K562 (cell line): ENCODE results near the gene UHRF1. TPM values are rescaled to one million over a fixed set of nuclear protein-coding genes. Genes with fewer than 3 reads are reported as not detected.

Experiments used
- ATAC-seq: fragments of 200-7000 bp; cut with Tn5 transposase; 3 replicates; pipeline ENCODE4 v1.9.1; 2020; ENCODE audit warnings: moderate library complexity
- BruUV-seq: library from RNA; stranded (reverse); fragments of 400-500 nt; replicated peaks from 2 replicates; lab custom pipeline; 2021; lab: Mats Ljungman, UMichigan
- CTCF ChIA-PET: fragments of 300-600 bp; formaldehyde crosslinking; extraction: SDS; loops from one replicate; lab custom pipeline; 2021; ENCODE audit warnings: low intra/inter-chr PET ratio; lab: Yijun Ruan, JAX
- POLR2A ChIA-PET: fragments of 300-600, 350-650 bp; sonication (Branson Sonifier 250); formaldehyde crosslinking; extraction: SDS; loops from one replicate; lab custom pipeline; 2021; ENCODE audit warnings: antibody characterized with exemption, inconsistent platforms; lab: Yijun Ruan, JAX
- DNase-seq, 4 experiments: peaks; one replicate each; pipeline versions ENCODE4 v3.0.0 to v3.0.0-alpha.2; 2011 to 2018; ENCODE audit warnings: low spot score in 3 of 4, mixed read lengths in 3 of 4; ENCODE audit errors: extremely low read depth in 1 of 4
- FAIRE-seq: peaks from 2 replicates; lab custom pipeline; 2011; peaks lifted over from hg19 to GRCh38; lab: Jason Lieb, UNC
- H2AFZ ChIP-seq: 2 replicates; pipeline ENCODE4 v1.6.0; 2011; ENCODE audit warnings: low read depth, low read length, control low read depth, inconsistent platforms
- H3K27ac ChIP-seq: fragments of 200-600 bp; 3 replicates; pipeline ENCODE4 v1.8.0; 2011; ENCODE audit warnings: low read depth, mild to moderate bottlenecking, control low read depth, inconsistent platforms, low read length, moderate library complexity, mixed read lengths; ENCODE audit errors: extremely low read depth
- H3K27me3 ChIP-seq, 2 experiments: fragments of 300-600 bp in 1 of 2; 2 replicates in 1 of 2; 3 replicates in 1 of 2; pipeline versions ENCODE4 v1.6.0 to v1.8.0; 2011; ENCODE audit warnings: inconsistent platforms in 2 of 2, low read length in 2 of 2, mild to moderate bottlenecking in 1 of 2, mixed read lengths in 1 of 2, moderate library complexity in 1 of 2; ENCODE audit not compliant: control insufficient read depth in 2 of 2, insufficient read depth in 2 of 2
- H3K36me3 ChIP-seq: fragments of 300-600 bp; 3 replicates; pipeline ENCODE4 v1.8.0; 2011; ENCODE audit warnings: mild to moderate bottlenecking, low read length, inconsistent platforms; ENCODE audit not compliant: control insufficient read depth, insufficient read depth
- H3K4me1 ChIP-seq, 2 experiments: fragments of 200-600 bp in 1 of 2; replicated peaks in 1 of 2; 2 replicates in 1 of 2; 3 replicates in 1 of 2; pipeline versions ENCODE4 v1.5.1 to v1.8.0; 2011; ENCODE audit warnings: inconsistent platforms in 2 of 2, low read length in 2 of 2, mild to moderate bottlenecking in 1 of 2, mixed read lengths in 1 of 2, moderate library complexity in 1 of 2; ENCODE audit not compliant: control insufficient read depth in 2 of 2, insufficient read depth in 2 of 2
- H3K4me2 ChIP-seq: 2 replicates; pipeline ENCODE4 v1.6.1; 2011; ENCODE audit warnings: low read length, control low read depth, inconsistent platforms, mixed read lengths; ENCODE audit not compliant: insufficient read depth
- H3K4me3 ChIP-seq: fragments of 200-600 bp; sonication (generic), shearing (Covaris generic); 2 replicates; pipeline ENCODE4 v1.5.1; 2016; ENCODE audit warnings: control low read depth, inconsistent platforms
- H3K79me2 ChIP-seq: fragments of 200-600 bp; 3 replicates; pipeline ENCODE4 v1.8.0; 2011; ENCODE audit warnings: low read length, inconsistent platforms; ENCODE audit not compliant: control insufficient read depth, insufficient read depth
- H3K9ac ChIP-seq, 2 experiments: 2 replicates each; pipeline versions ENCODE4 v1.6.0 to v1.6.1; 2011; ENCODE audit warnings: low read depth in 2 of 2, low read length in 2 of 2, control low read depth in 1 of 2, inconsistent platforms in 1 of 2, mild to moderate bottlenecking in 1 of 2, mixed read lengths in 1 of 2; ENCODE audit not compliant: insufficient read depth in 1 of 2
- H3K9me1 ChIP-seq: one replicate; pipeline ENCODE4 v1.6.0; 2011; ENCODE audit warnings: inconsistent platforms, mild to moderate bottlenecking, low read length, moderate library complexity; ENCODE audit not compliant: control insufficient read depth, insufficient read depth
- H3K9me3 ChIP-seq: replicated peaks from 2 replicates; pipeline ENCODE4 v1.5.1; 2011; ENCODE audit warnings: low read depth, low read length, inconsistent platforms; ENCODE audit not compliant: control insufficient read depth, insufficient read depth
- H4K20me1 ChIP-seq: replicated peaks from 2 replicates; pipeline ENCODE4 v1.6.1; 2011; ENCODE audit warnings: low read length, inconsistent platforms, mixed read lengths; ENCODE audit not compliant: control insufficient read depth, insufficient read depth
- ARNT ChIP-seq, 2 experiments: fragments of 450-650 bp; IDR thresholded peaks; 2 replicates each; pipeline ENCODE4 v1.6.1; 2016; ENCODE audit warnings: mild to moderate bottlenecking in 1 of 2
- CBX3 ChIP-seq, 2 experiments: IDR thresholded peaks; 1 replicate in 1 of 2; 2 replicates in 1 of 2; pipeline ENCODE4 v1.6.1; 2012; ENCODE audit warnings: inconsistent platforms in 2 of 2, low read length in 2 of 2, borderline replicate concordance in 1 of 2, control low read depth in 1 of 2
- HDGF ChIP-seq: fragments of 450-650 bp; IDR thresholded peaks from 2 replicates; pipeline ENCODE4 v1.6.1; 2016
- NFRKB ChIP-seq: fragments of 450-650 bp; IDR thresholded peaks from 2 replicates; pipeline ENCODE4 v1.6.1; 2016; ENCODE audit warnings: low read depth
- RAD21 ChIP-seq, 2 experiments: fragments of 250-450 bp in 1 of 2; fragments of 450-650 bp in 1 of 2; sonication (Bioruptor Pico) in 1 of 2; formaldehyde crosslinking in 1 of 2; IDR thresholded peaks in 1 of 2; conservative IDR thresholded peaks in 1 of 2; 2 replicates each; pipeline versions ENCODE4 v1.4.0 to v1.8.0; 2020 to 2022; ENCODE audit warnings: mild to moderate bottlenecking in 2 of 2, moderate library complexity in 1 of 2
- SAFB2 ChIP-seq: fragments of 200-400 bp; formaldehyde crosslinking; IDR thresholded peaks from 2 replicates; pipeline ENCODE4 v1.6.1; 2018; ENCODE audit warnings: borderline replicate concordance, low read length, low read depth, moderate library complexity; ENCODE audit not compliant: severe bottlenecking
- SMARCE1 ChIP-seq: fragments of 450-650 bp; IDR thresholded peaks from 2 replicates; pipeline ENCODE4 v1.7.1; 2016; ENCODE audit warnings: mild to moderate bottlenecking
- SMC3 ChIP-seq: conservative IDR thresholded peaks from 2 replicates; pipeline ENCODE4 v1.6.1; 2011; ENCODE audit warnings: low read depth, low read length, improper control_type of control experiment; ENCODE audit not compliant: insufficient read depth
- TEAD4 ChIP-seq, 2 experiments: sonication (generic) in 1 of 2; formaldehyde crosslinking in 1 of 2; IDR thresholded peaks; 2 replicates each; pipeline versions ENCODE4 v1.6.1 to v1.8.0; 2012 to 2022; ENCODE audit warnings: borderline replicate concordance in 1 of 2, inconsistent platforms in 1 of 2, low read length in 1 of 2, mild to moderate bottlenecking in 1 of 2, missing genetic modification reagents in 1 of 2
- WGBS: fragments of 100-300 bp; shearing (Covaris generic); methylation state at CpG from one replicate; pipeline ENCODE4 v1.1.6; 2016; ENCODE audit warnings: low coverage, mixed read lengths; ENCODE audit not compliant: insufficient coverage; ENCODE audit errors: missing lambda C conversion rate; 5-methylcytosine and 5-hydroxymethylcytosine counted together
- in situ Hi-C: fragments of 300-500 bp; cut with MboI; formaldehyde crosslinking; loops from 4 replicates; pipeline ENCODE4 v1.15.0; 2018; ENCODE audit warnings: inconsistent platforms, mixed read lengths
- intact Hi-C: fragments of 100-400 bp; cut with micrococcal nuclease; formaldehyde crosslinking; loops from 2 replicates; pipeline ENCODE4 v1.14.2; 2022
- polyA plus RNA-seq, 8 experiments: library from polyadenylated mRNA; depleted of rRNA in 4 of 8; stranded (reverse) in 5 of 8; unstranded in 3 of 8; fragments of >200 nt; fragmentation: Nextera tagmentation in 2 of 8; fragmentation: Illumina TruSeq in 1 of 8; extraction: Ambion mirVana in 2 of 8; extraction: Trizol in 1 of 8; gene quantifications; 2 replicates each; pipeline versions ENCODE4 v1.2.1 to v1.2.3, GENCODE V29; 2011 to 2014; ENCODE audit warnings: inconsistent platforms in 1 of 8, missing spikeins in 1 of 8
- total RNA-seq, 7 experiments: library from RNA; depleted of rRNA in 6 of 7; stranded (reverse); fragments of >200 nt in 6 of 7; fragmentation: Illumina TruSeq in 2 of 7; extraction: Trizol in 2 of 7; gene quantifications; 2 replicates each; pipeline versions ENCODE4 v1.2.1 to v1.2.3, GENCODE V29; 2011 to 2021; ENCODE audit warnings: low replicate concordance in 1 of 7
- TF ChIP-seq, protein P1 (sequence below): fragments of 250-450 bp; sonication (Bioruptor Pico); IDR thresholded peaks from 2 replicates; pipeline ENCODE4 v1.8.0; 2021; ENCODE audit warnings: mild to moderate bottlenecking, moderate library complexity
- TF ChIP-seq, protein P2 (sequence below): sonication (generic); formaldehyde crosslinking; IDR thresholded peaks from 2 replicates; pipeline ENCODE4 v1.8.1; 2023; ENCODE audit warnings: mild to moderate bottlenecking, missing genetic modification reagents
- TF ChIP-seq, protein P3 (sequence below): fragments of 450-650 bp; conservative IDR thresholded peaks from 2 replicates; pipeline ENCODE4 v1.6.1; 2016; ENCODE audit warnings: missing genetic modification characterization, low read depth, mild to moderate bottlenecking, control low read depth, missing compliant biosample characterization
- TF ChIP-seq, protein P4 (sequence below): IDR thresholded peaks from 2 replicates; pipeline ENCODE4 v1.6.1; 2011; ENCODE audit warnings: borderline replicate concordance, low read depth, mild to moderate bottlenecking, moderate library complexity, low read length; ENCODE audit not compliant: insufficient read depth, poor library complexity, severe bottlenecking

Gene UHRF1
- total and polyA plus RNA-seq, 9 of the 15 experiments (the other 6 are each of a cell fraction or from before 2014, with no cell fraction given) = 6.0 to 101 (median 30.9) TPM

DNA sequence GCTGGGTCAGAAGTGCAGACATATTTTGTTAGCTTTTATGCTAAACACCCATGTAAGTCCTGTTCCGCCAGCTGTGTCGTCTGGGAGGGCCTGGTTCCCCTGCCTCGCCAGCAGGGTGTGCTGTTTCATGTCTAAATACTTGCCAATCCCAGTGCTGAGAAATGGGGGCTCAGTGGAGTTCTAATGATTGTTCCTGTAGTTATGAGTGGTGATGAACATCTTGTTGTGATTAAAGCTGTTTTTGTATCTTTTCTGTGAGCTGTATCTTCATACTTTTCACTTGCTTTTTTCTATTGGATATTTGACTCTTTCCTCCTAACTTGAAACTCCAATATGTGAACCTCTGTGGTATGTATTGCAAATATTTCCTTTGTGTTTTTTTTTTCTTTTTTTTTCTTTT, 92.3 kb downstream of the UHRF1 start:
- Histone ChIP-seq H4K20me1 (peaks cover 17% of the 10 kb centered on the region), H3K79me2 (peaks cover 65% of the 10 kb centered on the region), H3K9me3 (no peaks in the 10 kb centered on the region), H3K9ac (no peak overlapping the region), H3K36me3 (peaks cover 8% of the 10 kb centered on the region; the same call in 2 of the 3 replicates), H3K27me3 (no peaks in the 10 kb centered on the region), H2AFZ (no peak overlapping the region), H3K4me1 (peaks cover 0 to 18% of the 10 kb centered on the region in 2 experiments; a peak in 2 of 5 replicates), H3K4me2 (no peak overlapping the region), H3K27ac (no peak overlapping the region), H3K9me1 (no peaks in the 10 kb centered on the region), H3K4me3 (no peak overlapping the region)
- POLR2A ChIA-PET = interaction anchor here (0.6 to 0.9 kb wide), 2 partner anchors 14 to 137 kb away, joined by 3 to 5 read pairs; no protein-coding TSS in a partner anchor
- CTCF ChIA-PET = no interaction called here
- 37% methylated on average over 3 of the region's 3 CpGs for WGBS
- ATAC-seq (peak; percentile 92), FAIRE-seq (peak; percentile 90), DNase-seq (peak; percentile 66 to 76 (median 70))
- in situ Hi-C loops = no loop called here
- BruUV-seq = no TSS peak
- intact Hi-C loops = loop anchor here (1.0 kb wide), 1 partner anchor 28 kb away; no protein-coding TSS in a partner anchor
- TF ChIP-seq, protein P1, sequence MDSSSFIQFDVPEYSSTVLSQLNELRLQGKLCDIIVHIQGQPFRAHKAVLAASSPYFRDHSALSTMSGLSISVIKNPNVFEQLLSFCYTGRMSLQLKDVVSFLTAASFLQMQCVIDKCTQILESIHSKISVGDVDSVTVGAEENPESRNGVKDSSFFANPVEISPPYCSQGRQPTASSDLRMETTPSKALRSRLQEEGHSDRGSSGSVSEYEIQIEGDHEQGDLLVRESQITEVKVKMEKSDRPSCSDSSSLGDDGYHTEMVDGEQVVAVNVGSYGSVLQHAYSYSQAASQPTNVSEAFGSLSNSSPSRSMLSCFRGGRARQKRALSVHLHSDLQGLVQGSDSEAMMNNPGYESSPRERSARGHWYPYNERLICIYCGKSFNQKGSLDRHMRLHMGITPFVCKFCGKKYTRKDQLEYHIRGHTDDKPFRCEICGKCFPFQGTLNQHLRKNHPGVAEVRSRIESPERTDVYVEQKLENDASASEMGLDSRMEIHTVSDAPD (CRISPR knock-in tag) = no peak
- TF ChIP-seq SMARCE1 (0 out of 2 replicates have a peak, but pooled peaks have one; percentile 9), NFRKB (no peak), TEAD4 (IDR thresholded peaks at IDR 0.05; ENCODE audit: low read length) (0 out of 2 replicates have a peak, but pooled peaks have one; percentile 15), TEAD4 (CRISPR knock-in tag; IDR thresholded peaks at IDR 0.05; ENCODE audit: borderline replicate concordance) (no peak), HDGF (no peak), ARNT (IDR thresholded peaks at IDR 0.05) (0 out of 4 replicates have a peak, but pooled peaks of 1 of the 2 experiments have one; percentile 34), RAD21 (CRISPR knock-in tag; conservative IDR thresholded peaks at IDR 0.05 in 1 of 2, IDR thresholded peaks at IDR 0.05 in 1 of 2) (peak in 1 of 2 experiments; percentile 56; a peak in 2 of 4 replicates), SMC3 (0 out of 2 replicates have a peak, but pooled peaks have one; percentile 37), SAFB2 (no peak), CBX3 (IDR thresholded peaks at IDR 0.05; ENCODE audit: borderline replicate concordance in 1 of 2, low read length in 2 of 2) (peak in 1 of 2 experiments; percentile 22; a peak in 1 of 3 replicates)
- TF ChIP-seq, protein P2, sequence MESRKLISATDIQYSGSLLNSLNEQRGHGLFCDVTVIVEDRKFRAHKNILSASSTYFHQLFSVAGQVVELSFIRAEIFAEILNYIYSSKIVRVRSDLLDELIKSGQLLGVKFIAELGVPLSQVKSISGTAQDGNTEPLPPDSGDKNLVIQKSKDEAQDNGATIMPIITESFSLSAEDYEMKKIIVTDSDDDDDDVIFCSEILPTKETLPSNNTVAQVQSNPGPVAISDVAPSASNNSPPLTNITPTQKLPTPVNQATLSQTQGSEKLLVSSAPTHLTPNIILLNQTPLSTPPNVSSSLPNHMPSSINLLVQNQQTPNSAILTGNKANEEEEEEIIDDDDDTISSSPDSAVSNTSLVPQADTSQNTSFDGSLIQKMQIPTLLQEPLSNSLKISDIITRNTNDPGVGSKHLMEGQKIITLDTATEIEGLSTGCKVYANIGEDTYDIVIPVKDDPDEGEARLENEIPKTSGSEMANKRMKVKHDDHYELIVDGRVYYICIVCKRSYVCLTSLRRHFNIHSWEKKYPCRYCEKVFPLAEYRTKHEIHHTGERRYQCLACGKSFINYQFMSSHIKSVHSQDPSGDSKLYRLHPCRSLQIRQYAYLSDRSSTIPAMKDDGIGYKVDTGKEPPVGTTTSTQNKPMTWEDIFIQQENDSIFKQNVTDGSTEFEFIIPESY = peak; percentile 91
- TF ChIP-seq, protein P3, sequence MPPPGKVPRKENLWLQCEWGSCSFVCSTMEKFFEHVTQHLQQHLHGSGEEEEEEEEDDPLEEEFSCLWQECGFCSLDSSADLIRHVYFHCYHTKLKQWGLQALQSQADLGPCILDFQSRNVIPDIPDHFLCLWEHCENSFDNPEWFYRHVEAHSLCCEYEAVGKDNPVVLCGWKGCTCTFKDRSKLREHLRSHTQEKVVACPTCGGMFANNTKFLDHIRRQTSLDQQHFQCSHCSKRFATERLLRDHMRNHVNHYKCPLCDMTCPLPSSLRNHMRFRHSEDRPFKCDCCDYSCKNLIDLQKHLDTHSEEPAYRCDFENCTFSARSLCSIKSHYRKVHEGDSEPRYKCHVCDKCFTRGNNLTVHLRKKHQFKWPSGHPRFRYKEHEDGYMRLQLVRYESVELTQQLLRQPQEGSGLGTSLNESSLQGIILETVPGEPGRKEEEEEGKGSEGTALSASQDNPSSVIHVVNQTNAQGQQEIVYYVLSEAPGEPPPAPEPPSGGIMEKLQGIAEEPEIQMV = no peak
- TF ChIP-seq, protein P4, sequence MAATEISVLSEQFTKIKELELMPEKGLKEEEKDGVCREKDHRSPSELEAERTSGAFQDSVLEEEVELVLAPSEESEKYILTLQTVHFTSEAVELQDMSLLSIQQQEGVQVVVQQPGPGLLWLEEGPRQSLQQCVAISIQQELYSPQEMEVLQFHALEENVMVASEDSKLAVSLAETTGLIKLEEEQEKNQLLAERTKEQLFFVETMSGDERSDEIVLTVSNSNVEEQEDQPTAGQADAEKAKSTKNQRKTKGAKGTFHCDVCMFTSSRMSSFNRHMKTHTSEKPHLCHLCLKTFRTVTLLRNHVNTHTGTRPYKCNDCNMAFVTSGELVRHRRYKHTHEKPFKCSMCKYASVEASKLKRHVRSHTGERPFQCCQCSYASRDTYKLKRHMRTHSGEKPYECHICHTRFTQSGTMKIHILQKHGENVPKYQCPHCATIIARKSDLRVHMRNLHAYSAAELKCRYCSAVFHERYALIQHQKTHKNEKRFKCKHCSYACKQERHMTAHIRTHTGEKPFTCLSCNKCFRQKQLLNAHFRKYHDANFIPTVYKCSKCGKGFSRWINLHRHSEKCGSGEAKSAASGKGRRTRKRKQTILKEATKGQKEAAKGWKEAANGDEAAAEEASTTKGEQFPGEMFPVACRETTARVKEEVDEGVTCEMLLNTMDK = peak; percentile 74
